Measurements from ENCODE around the gene MUS81. TPM values are rescaled to one million over a fixed set of nuclear protein-coding genes. Genes with fewer than 3 reads are reported as not detected.

Gene MUS81
- total RNA-seq, 1 donor from 2014 or later: 36.8 TPM

DNA sequence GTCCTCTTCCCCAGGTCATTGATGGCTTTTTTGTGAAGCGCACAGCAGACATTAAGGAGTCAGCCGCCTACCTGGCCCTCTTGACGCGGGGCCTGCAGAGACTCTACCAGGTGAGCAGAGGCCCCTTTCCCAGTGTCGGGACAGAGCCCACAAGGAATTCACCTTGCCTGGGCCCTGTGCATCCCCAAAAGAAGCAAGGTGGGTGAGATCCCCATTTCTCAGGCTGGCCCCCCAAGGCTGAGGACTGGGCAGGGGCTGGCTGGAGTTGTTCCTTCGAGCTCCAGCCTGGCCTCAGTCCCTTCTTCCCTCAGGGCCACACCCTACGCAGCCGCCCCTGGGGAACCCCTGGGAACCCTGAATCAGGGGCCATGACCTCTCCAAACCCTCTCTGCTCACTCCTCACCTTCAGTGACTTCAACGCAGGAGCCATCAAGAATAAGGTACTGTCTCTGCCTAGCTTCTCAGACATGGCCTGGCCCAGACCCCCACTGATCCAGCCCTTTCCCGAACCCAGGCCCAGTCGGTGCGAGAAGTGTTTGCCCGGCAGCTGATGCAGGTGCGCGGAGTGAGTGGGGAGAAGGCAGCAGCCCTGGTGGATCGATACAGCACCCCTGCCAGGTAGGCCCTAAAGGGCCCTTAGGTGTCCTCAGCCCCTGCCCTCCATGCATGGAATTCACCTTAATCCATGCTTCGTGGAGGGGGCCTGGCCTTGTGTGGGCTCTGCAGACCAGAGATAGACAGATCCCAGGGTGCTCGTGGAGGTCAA, 4.7 kb downstream of the MUS81 start:
- peak; percentile 0 for DNase-seq (ENCODE audit: low spot score)
- Histone ChIP-seq H3K9ac (no peak overlapping the region), H3F3A (ENCODE audit: low read depth) (peaks cover 32% of the 10 kb centered on the region), H3K27me3 (no peaks in the 10 kb centered on the region), H3K4me1 (peaks cover 6% of the 10 kb centered on the region), H3K4me3 (no peak overlapping the region), H3K27ac (no peak overlapping the region), H3K9me3 (ENCODE audit: low read depth) (no peaks in the 10 kb centered on the region), H4K20me1 (ENCODE audit: low read depth) (peaks cover 19% of the 10 kb centered on the region), H3K79me2 (ENCODE audit: low read depth) (peaks cover 16% of the 10 kb centered on the region), H3K4me2 (no peak overlapping the region), H3K36me3 (no peaks in the 10 kb centered on the region), H2AFZ (replicated peaks) (no peak overlapping the region)
- TF ChIP-seq EZH2phosphoT487 (IDR thresholded peaks at IDR 0.05): no peak
- no peak for TF ChIP-seq CTCF (IDR thresholded peaks at IDR 0.05)
- TF ChIP-seq EZH2 (IDR thresholded peaks at IDR 0.05): no peak
- Mint-ChIP-seq H3K9me3 (no peaks in the 10 kb centered on the region), H3K36me3 (peaks cover 10% of the 10 kb centered on the region), H3K27me3 (ENCODE audit: insufficient read depth, low read depth) (peaks cover 21% of the 10 kb centered on the region), H3K27ac (no peak overlapping the region), H3K4me1 (peaks cover 29% of the 10 kb centered on the region), H3K4me3 (peak overlapping the region; percentile 30)

- H3K36me3 ChIP-seq: no peaks in the 10 kb centered on the region
- H3K9ac ChIP-seq: no peak overlapping the region
- peaks cover 16% of the 10 kb centered on the region for H3K79me2 ChIP-seq (ENCODE audit: low read depth)
- peaks cover 24% of the 10 kb centered on the region for H3F3A ChIP-seq (ENCODE audit: low read depth)
- no peaks in the 10 kb centered on the region for H3K9me3 ChIP-seq (ENCODE audit: low read depth)
- no peak overlapping the region for H3K4me3 Mint-ChIP-seq
- peaks cover 6% of the 10 kb centered on the region for H3K4me1 ChIP-seq
- DNase-seq (ENCODE audit: low spot score): no peak
- no peak overlapping the region for H3K27ac Mint-ChIP-seq
- H3K36me3 Mint-ChIP-seq: peaks cover 9% of the 10 kb centered on the region
- no peak overlapping the region for H3K27ac ChIP-seq
- H3K27me3 ChIP-seq: no peaks in the 10 kb centered on the region
- TF ChIP-seq CTCF (IDR thresholded peaks at IDR 0.05) (no peak), EZH2phosphoT487 (IDR thresholded peaks at IDR 0.05) (no peak), EZH2 (IDR thresholded peaks at IDR 0.05) (no peak)
- H3K4me3 ChIP-seq: no peak overlapping the region
- H3K4me1 Mint-ChIP-seq: peaks cover 29% of the 10 kb centered on the region
- H4K20me1 ChIP-seq (ENCODE audit: low read depth): peaks cover 19% of the 10 kb centered on the region
- H3K9me3 Mint-ChIP-seq: no peaks in the 10 kb centered on the region
- peaks cover 22% of the 10 kb centered on the region for H3K27me3 Mint-ChIP-seq (ENCODE audit: insufficient read depth, low read depth)
- H3K4me2 ChIP-seq: no peak overlapping the region
- H2AFZ ChIP-seq (replicated peaks): no peak overlapping the region
Observed at GRCh38 chr11:65865550-65866172, 5.4 kb downstream of the MUS81 start.

- no peaks in the 10 kb centered on the region for H3K36me3 ChIP-seq
- peaks cover 31% of the 10 kb centered on the region for H3K4me1 Mint-ChIP-seq
- H3K4me2 ChIP-seq: no peak overlapping the region
- no peak overlapping the region for H3K4me3 Mint-ChIP-seq
- H3K9me3 Mint-ChIP-seq: no peaks in the 10 kb centered on the region
- no peak overlapping the region for H3K9ac ChIP-seq
- H3K27me3 Mint-ChIP-seq (ENCODE audit: insufficient read depth, low read depth): peaks cover 22% of the 10 kb centered on the region
- H2AFZ ChIP-seq (replicated peaks): no peak overlapping the region
- H3K27me3 ChIP-seq: peaks cover under 1% of the 10 kb centered on the region
- peaks cover 6% of the 10 kb centered on the region for H3K79me2 ChIP-seq (ENCODE audit: low read depth)
- TF ChIP-seq EZH2phosphoT487 (IDR thresholded peaks at IDR 0.05) (no peak), EZH2 (IDR thresholded peaks at IDR 0.05) (no peak), CTCF (IDR thresholded peaks at IDR 0.05) (no peak)
- no peak for DNase-seq (ENCODE audit: low spot score)
- H4K20me1 ChIP-seq (ENCODE audit: low read depth): peaks cover 12% of the 10 kb centered on the region
- peaks cover 9% of the 10 kb centered on the region for H3K36me3 Mint-ChIP-seq
- no peak overlapping the region for H3K27ac ChIP-seq
- peaks cover under 1% of the 10 kb centered on the region for H3K4me1 ChIP-seq
- H3K4me3 ChIP-seq: no peak overlapping the region
- no peaks in the 10 kb centered on the region for H3K9me3 ChIP-seq (ENCODE audit: low read depth)
- peaks cover 19% of the 10 kb centered on the region for H3F3A ChIP-seq (ENCODE audit: low read depth)
- H3K27ac Mint-ChIP-seq: peak overlapping the region; percentile 69
Observed at GRCh38 chr11:65866509-65867283, 6.5 kb downstream of the MUS81 start.
